NB4 (cell line): ENCODE data around the gene MYDGF.
A peak's percentile ranks its signal among the peaks of the same experiment; 100 is the strongest.

Experiments
- DNase-seq: peaks from one replicate; pipeline ENCODE4 v3.0.0; 2010; ENCODE audit warnings: low read depth
- H3K4me3 ChIP-seq: one replicate; pipeline ENCODE4 v1.5.1; 2011; ENCODE audit warnings: mild to moderate bottlenecking, low read depth, low read length, moderate library complexity
- MYC ChIP-seq: IDR thresholded peaks from 2 replicates; pipeline ENCODE4 v1.6.1; 2011; ENCODE audit warnings: low read depth, low read length
- POLR2A ChIP-seq: IDR thresholded peaks from 2 replicates; pipeline ENCODE4 v1.6.1; 2011; ENCODE audit warnings: mild to moderate bottlenecking; ENCODE audit not compliant: insufficient read length; ENCODE audit errors: extremely low read depth
- TF ChIP-seq, protein P1 (sequence below): IDR thresholded peaks from one replicate; pipeline ENCODE4 v1.5.1; 2012; ENCODE audit warnings: low read depth, low read length
- TF ChIP-seq, protein P2 (sequence below): IDR thresholded peaks from 2 replicates; pipeline ENCODE4 v1.6.1; 2011; ENCODE audit warnings: low read depth, low read length

MYDGF gene

DNA sequence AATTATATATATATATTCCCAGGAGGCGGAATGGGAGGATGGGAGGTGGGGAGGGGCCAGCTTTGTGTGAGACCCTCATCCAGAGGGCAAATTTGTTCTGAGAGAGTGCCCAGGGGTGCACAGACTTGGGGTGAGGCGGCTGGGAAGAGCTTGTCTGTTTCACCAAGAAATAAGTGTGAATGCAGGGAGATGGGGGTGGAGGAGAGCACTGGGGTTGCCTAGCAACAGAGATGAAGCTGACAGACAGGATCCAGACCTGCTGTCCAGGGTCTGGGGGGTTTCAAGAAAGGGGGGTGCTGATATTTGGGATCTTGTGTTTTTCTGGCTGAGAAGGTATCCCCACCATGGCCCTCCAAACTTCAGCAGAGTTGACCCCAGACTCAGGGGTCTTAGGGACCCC, 49.5 kb downstream of the MYDGF start:
- H3K4me3 ChIP-seq, result no peak overlapping the region
- no peak for DNase-seq

DNA sequence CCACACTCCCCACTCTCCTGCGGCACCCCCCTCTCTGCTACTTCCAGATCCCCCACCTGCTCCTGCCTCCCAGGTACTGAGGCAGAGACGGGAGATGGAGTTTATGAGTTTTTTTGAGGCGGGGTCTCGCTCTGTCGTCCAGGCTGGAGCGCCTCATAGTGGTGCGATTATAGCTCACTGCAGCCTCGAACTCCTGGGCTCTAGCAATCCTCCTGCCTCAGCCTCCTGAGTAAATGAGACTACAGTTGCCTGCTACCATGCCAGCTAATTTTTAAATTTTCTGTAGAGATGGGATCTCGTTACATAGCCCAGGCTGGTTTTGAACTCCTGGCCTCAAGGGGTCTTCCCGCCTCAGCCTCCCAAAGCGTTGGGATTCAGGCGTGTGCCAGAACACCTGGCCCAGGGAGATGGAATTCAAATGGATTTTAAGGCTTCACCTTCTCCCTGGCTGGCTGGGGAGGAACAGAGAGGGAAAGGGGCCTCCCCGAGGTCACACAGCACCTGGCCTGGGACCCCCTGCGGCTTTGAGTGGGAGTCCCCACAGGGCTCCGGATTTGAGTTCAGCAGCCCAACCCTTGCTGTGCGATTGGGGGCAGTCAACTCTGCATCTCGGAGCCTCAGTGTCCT, 50.4 kb downstream of the MYDGF start:
- no peak for TF ChIP-seq MYC
- TF ChIP-seq, protein P1, sequence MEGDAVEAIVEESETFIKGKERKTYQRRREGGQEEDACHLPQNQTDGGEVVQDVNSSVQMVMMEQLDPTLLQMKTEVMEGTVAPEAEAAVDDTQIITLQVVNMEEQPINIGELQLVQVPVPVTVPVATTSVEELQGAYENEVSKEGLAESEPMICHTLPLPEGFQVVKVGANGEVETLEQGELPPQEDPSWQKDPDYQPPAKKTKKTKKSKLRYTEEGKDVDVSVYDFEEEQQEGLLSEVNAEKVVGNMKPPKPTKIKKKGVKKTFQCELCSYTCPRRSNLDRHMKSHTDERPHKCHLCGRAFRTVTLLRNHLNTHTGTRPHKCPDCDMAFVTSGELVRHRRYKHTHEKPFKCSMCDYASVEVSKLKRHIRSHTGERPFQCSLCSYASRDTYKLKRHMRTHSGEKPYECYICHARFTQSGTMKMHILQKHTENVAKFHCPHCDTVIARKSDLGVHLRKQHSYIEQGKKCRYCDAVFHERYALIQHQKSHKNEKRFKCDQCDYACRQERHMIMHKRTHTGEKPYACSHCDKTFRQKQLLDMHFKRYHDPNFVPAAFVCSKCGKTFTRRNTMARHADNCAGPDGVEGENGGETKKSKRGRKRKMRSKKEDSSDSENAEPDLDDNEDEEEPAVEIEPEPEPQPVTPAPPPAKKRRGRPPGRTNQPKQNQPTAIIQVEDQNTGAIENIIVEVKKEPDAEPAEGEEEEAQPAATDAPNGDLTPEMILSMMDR, result no peak
- TF ChIP-seq POLR2A, result no peak
- TF ChIP-seq, protein P2, sequence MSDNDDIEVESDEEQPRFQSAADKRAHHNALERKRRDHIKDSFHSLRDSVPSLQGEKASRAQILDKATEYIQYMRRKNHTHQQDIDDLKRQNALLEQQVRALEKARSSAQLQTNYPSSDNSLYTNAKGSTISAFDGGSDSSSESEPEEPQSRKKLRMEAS, result no peak
- no peak for DNase-seq

More for the DNA sequence above, 49.5 kb downstream of the MYDGF start:
- no peak for TF ChIP-seq POLR2A
- TF ChIP-seq, protein P1, result no peak
- no peak for TF ChIP-seq MYC
- TF ChIP-seq, protein P2, result no peak

DNA sequence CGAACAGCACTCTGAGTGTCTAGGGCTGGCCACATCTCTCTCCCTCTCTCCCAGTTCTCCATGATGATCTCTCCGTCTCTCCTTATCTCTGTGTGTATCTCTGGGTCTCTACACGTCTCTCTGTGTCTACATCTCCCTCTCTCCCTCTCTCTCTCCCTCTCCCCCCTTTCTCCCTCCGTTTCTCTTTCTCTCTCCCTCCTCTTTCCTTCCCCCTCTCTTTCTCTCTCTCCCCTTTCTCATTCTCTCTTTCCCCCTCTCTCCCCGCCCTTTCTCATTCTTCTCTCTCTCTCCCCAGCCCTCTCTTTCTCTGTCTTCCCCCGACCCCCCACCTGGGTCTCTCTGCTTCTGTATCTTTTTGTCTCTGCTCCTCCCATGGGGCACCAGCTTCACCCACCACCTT, 52.1 kb downstream of the MYDGF start:
- no peak for TF ChIP-seq POLR2A
- TF ChIP-seq, protein P2, result no peak
- TF ChIP-seq MYC, result no peak
- TF ChIP-seq, protein P1, result no peak
- DNase-seq, result no peak
- H3K4me3 ChIP-seq, result no peak overlapping the region

More for the DNA sequence above, 50.4 kb downstream of the MYDGF start:
- H3K4me3 ChIP-seq, result no peak overlapping the region

DNA sequence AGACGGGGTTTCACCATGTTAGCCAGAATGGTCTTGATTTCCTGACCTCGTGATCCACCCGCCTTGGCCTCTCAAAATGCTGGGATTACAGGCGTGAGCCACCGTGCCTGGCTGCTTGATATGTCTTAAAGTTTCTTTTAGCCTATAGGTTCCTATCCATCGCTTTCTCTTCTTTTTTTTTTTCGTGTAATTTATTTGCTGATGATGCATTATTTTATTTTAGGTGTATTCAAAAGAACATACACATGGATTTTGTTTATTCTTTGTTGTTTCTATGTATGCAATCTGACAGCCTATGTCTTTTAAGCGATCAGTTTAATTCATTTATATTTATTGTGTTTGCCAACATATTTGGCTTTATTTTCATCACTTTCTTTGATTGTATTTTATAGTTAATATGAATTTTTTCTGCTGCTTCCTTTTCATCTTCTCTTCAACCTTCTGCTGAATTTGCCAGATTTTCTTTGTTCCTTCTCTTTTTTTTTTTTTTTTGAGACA, 56.8 kb downstream of the MYDGF start:
- DNase-seq, result no peak
- TF ChIP-seq, protein P1, result no peak
- TF ChIP-seq, protein P2, result no peak
- TF ChIP-seq POLR2A, result no peak
- TF ChIP-seq MYC, result no peak

DNA sequence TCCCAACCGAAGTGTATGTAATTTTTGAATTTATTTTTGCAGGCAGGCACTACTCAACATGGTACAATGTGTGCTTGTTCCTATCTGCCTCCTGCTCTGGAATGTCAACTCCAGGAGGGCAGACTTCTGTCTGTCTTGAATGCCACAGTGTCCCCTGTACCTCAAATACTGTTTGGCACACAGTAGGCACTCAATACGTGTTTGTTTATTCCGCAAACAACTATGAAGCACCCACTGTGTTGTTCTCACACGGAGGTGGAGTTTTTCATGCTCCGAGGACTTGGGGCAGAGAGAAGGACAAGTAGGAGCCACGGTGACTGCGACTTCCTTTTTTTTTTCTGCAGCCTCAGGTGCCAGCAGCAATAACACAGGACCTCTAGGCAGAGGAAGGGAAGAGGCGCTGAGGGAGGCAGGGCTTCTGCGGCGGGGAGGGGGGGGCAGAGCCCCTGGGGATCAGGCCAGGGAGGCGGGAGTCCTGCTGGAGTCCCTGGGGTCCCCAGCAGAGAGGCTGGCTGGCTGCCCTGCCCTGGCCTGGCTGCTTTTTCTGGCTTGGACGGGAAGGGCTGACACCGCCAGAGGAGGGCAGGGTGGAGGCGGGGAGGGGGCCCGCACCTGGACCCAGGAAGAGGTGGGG, 60.1 kb downstream of the MYDGF start:
- peak; percentile 92 for DNase-seq
- no peak overlapping the region for H3K4me3 ChIP-seq
- TF ChIP-seq, protein P1, result no peak
- no peak for TF ChIP-seq POLR2A
- TF ChIP-seq, protein P2, result no peak
- TF ChIP-seq MYC, result no peak

More for the DNA sequence above, 56.8 kb downstream of the MYDGF start:
- H3K4me3 ChIP-seq, result no peak overlapping the region
